ENCODE measurements around the gene RAPGEF5.

The RAPGEF5 gene

GRCh38 chr7:22332461-22332870 is 24.5 kb downstream of the RAPGEF5 start:
- H3K4me3 ChIP-seq (ENCODE audit: insufficient read depth, low read depth, low read length) = no peak overlapping the region
- 74 to 75% methylated on average over 3 of the region's 3 CpGs for WGBS, 2 experiments
- H3K9me3 ChIP-seq (ENCODE audit: control insufficient read depth, low read length) = no peaks in the 10 kb centered on the region
- H3K27ac ChIP-seq (ENCODE audit: insufficient read depth, low read depth, low read length, poor library complexity, severe bottlenecking) = no peak overlapping the region
- no peaks in the 10 kb centered on the region for H3K4me1 ChIP-seq (ENCODE audit: control insufficient read depth, insufficient read depth, low read length)
- H3K36me3 ChIP-seq (ENCODE audit: control insufficient read depth, insufficient read depth, low read length) = no peaks in the 10 kb centered on the region
- H3K27me3 ChIP-seq (ENCODE audit: control insufficient read depth, insufficient read depth, low read length, poor library complexity, severe bottlenecking) = no peaks in the 10 kb centered on the region

- Histone ChIP-seq H3K4me1 (ENCODE audit: control insufficient read depth, insufficient read depth, low read length) (no peaks in the 10 kb centered on the region), H3K27me3 (ENCODE audit: control insufficient read depth, insufficient read depth, low read length, poor library complexity, severe bottlenecking) (no peaks in the 10 kb centered on the region), H3K27ac (ENCODE audit: insufficient read depth, low read depth, low read length, poor library complexity, severe bottlenecking) (no peak overlapping the region), H3K36me3 (ENCODE audit: control insufficient read depth, insufficient read depth, low read length) (no peaks in the 10 kb centered on the region), H3K4me3 (ENCODE audit: insufficient read depth, low read depth, low read length) (no peak overlapping the region), H3K9me3 (ENCODE audit: control insufficient read depth, low read length) (no peaks in the 10 kb centered on the region)
- 100% methylated on average over 1 of the region's 1 CpG for WGBS, 2 experiments
Observed at GRCh38 chr7:22331704-22332103, 25.2 kb downstream of the RAPGEF5 start.

GRCh38 chr7:22330903-22331302 is 26.1 kb downstream of the RAPGEF5 start:
- Histone ChIP-seq H3K4me1 (ENCODE audit: control insufficient read depth, insufficient read depth, low read length) (no peaks in the 10 kb centered on the region), H3K27me3 (ENCODE audit: control insufficient read depth, insufficient read depth, low read length, poor library complexity, severe bottlenecking) (no peaks in the 10 kb centered on the region), H3K36me3 (ENCODE audit: control insufficient read depth, insufficient read depth, low read length) (no peaks in the 10 kb centered on the region), H3K9me3 (ENCODE audit: control insufficient read depth, low read length) (no peaks in the 10 kb centered on the region), H3K4me3 (ENCODE audit: insufficient read depth, low read depth, low read length) (no peak overlapping the region), H3K27ac (ENCODE audit: insufficient read depth, low read depth, low read length, poor library complexity, severe bottlenecking) (no peak overlapping the region)
- 95 to 97% methylated on average over 8 of the region's 8 CpGs for WGBS, 2 experiments

GRCh38 chr7:22329816-22330524 is 27.0 kb downstream of the RAPGEF5 start:
- Histone ChIP-seq H3K9me3 (ENCODE audit: control insufficient read depth, low read length) (no peaks in the 10 kb centered on the region), H3K4me1 (ENCODE audit: control insufficient read depth, insufficient read depth, low read length) (no peaks in the 10 kb centered on the region), H3K27ac (ENCODE audit: insufficient read depth, low read depth, low read length, poor library complexity, severe bottlenecking) (no peak overlapping the region), H3K27me3 (ENCODE audit: control insufficient read depth, insufficient read depth, low read length, poor library complexity, severe bottlenecking) (no peaks in the 10 kb centered on the region), H3K4me3 (ENCODE audit: insufficient read depth, low read depth, low read length) (no peak overlapping the region), H3K36me3 (ENCODE audit: control insufficient read depth, insufficient read depth, low read length) (no peaks in the 10 kb centered on the region)
- 80 to 84% methylated on average over 4 of the region's 4 CpGs for WGBS, 2 experiments

GRCh38 chr7:22326181-22326580 is 30.8 kb downstream of the RAPGEF5 start:
- no peaks in the 10 kb centered on the region for H3K36me3 ChIP-seq (ENCODE audit: control insufficient read depth, insufficient read depth, low read length)
- no peaks in the 10 kb centered on the region for H3K27me3 ChIP-seq (ENCODE audit: control insufficient read depth, insufficient read depth, low read length, poor library complexity, severe bottlenecking)
- H3K4me3 ChIP-seq (ENCODE audit: insufficient read depth, low read depth, low read length) = no peak overlapping the region
- H3K9me3 ChIP-seq (ENCODE audit: control insufficient read depth, low read length) = no peaks in the 10 kb centered on the region
- 90 to 94% methylated on average over 4 of the region's 4 CpGs for WGBS, 2 experiments
- no peaks in the 10 kb centered on the region for H3K4me1 ChIP-seq (ENCODE audit: control insufficient read depth, insufficient read depth, low read length)
- H3K27ac ChIP-seq (ENCODE audit: insufficient read depth, low read depth, low read length, poor library complexity, severe bottlenecking) = no peak overlapping the region

GRCh38 chr7:22325671-22326070 is 31.3 kb downstream of the RAPGEF5 start:
- no peaks in the 10 kb centered on the region for H3K4me1 ChIP-seq (ENCODE audit: control insufficient read depth, insufficient read depth, low read length)
- no peaks in the 10 kb centered on the region for H3K36me3 ChIP-seq (ENCODE audit: control insufficient read depth, insufficient read depth, low read length)
- no peaks in the 10 kb centered on the region for H3K27me3 ChIP-seq (ENCODE audit: control insufficient read depth, insufficient read depth, low read length, poor library complexity, severe bottlenecking)
- H3K27ac ChIP-seq (ENCODE audit: insufficient read depth, low read depth, low read length, poor library complexity, severe bottlenecking) = no peak overlapping the region
- H3K9me3 ChIP-seq (ENCODE audit: control insufficient read depth, low read length) = no peaks in the 10 kb centered on the region
- WGBS, 2 experiments = 91 to 96% methylated on average over 2 to 4 of the region's 4 CpGs
- no peak overlapping the region for H3K4me3 ChIP-seq (ENCODE audit: insufficient read depth, low read depth, low read length)

- WGBS, 2 experiments = 85 to 94% methylated on average over 2 of the region's 2 CpGs
- H3K36me3 ChIP-seq (ENCODE audit: control insufficient read depth, insufficient read depth, low read length) = no peaks in the 10 kb centered on the region
- no peaks in the 10 kb centered on the region for H3K9me3 ChIP-seq (ENCODE audit: control insufficient read depth, low read length)
- no peak overlapping the region for H3K27ac ChIP-seq (ENCODE audit: insufficient read depth, low read depth, low read length, poor library complexity, severe bottlenecking)
- no peaks in the 10 kb centered on the region for H3K4me1 ChIP-seq (ENCODE audit: control insufficient read depth, insufficient read depth, low read length)
- H3K27me3 ChIP-seq (ENCODE audit: control insufficient read depth, insufficient read depth, low read length, poor library complexity, severe bottlenecking) = no peaks in the 10 kb centered on the region
- no peak overlapping the region for H3K4me3 ChIP-seq (ENCODE audit: insufficient read depth, low read depth, low read length)
Observed at GRCh38 chr7:22323714-22324113, 33.2 kb downstream of the RAPGEF5 start.

GRCh38 chr7:22320416-22320815 is 36.5 kb downstream of the RAPGEF5 start:
- Histone ChIP-seq H3K36me3 (ENCODE audit: control insufficient read depth, insufficient read depth, low read length) (no peaks in the 10 kb centered on the region), H3K27ac (ENCODE audit: insufficient read depth, low read depth, low read length, poor library complexity, severe bottlenecking) (no peak overlapping the region), H3K27me3 (ENCODE audit: control insufficient read depth, insufficient read depth, low read length, poor library complexity, severe bottlenecking) (no peaks in the 10 kb centered on the region), H3K9me3 (ENCODE audit: control insufficient read depth, low read length) (no peaks in the 10 kb centered on the region), H3K4me1 (ENCODE audit: control insufficient read depth, insufficient read depth, low read length) (no peaks in the 10 kb centered on the region), H3K4me3 (ENCODE audit: insufficient read depth, low read depth, low read length) (no peak overlapping the region)
- 82 to 85% methylated on average over 2 of the region's 2 CpGs for WGBS, 2 experiments

GRCh38 chr7:22319424-22320403 is 37.2 kb downstream of the RAPGEF5 start:
- WGBS, 2 experiments = 66 to 68% methylated on average over 5 to 6 of the region's 7 CpGs
- Histone ChIP-seq H3K27ac (ENCODE audit: insufficient read depth, low read depth, low read length, poor library complexity, severe bottlenecking) (no peak overlapping the region), H3K4me1 (ENCODE audit: control insufficient read depth, insufficient read depth, low read length) (no peaks in the 10 kb centered on the region)

GRCh38 chr7:22318376-22318775 is 38.6 kb downstream of the RAPGEF5 start:
- no peaks in the 10 kb centered on the region for H3K9me3 ChIP-seq (ENCODE audit: control insufficient read depth, low read length)
- no peak overlapping the region for H3K27ac ChIP-seq (ENCODE audit: insufficient read depth, low read depth, low read length, poor library complexity, severe bottlenecking)
- H3K27me3 ChIP-seq (ENCODE audit: control insufficient read depth, insufficient read depth, low read length, poor library complexity, severe bottlenecking) = no peaks in the 10 kb centered on the region
- H3K4me1 ChIP-seq (ENCODE audit: control insufficient read depth, insufficient read depth, low read length) = no peaks in the 10 kb centered on the region
- H3K4me3 ChIP-seq (ENCODE audit: insufficient read depth, low read depth, low read length) = no peak overlapping the region
- WGBS, 2 experiments = 85 to 86% methylated on average over 4 of the region's 4 CpGs
- H3K36me3 ChIP-seq (ENCODE audit: control insufficient read depth, insufficient read depth, low read length) = no peaks in the 10 kb centered on the region

More at GRCh38 chr7:22319424-22320403, 37.2 kb downstream of the RAPGEF5 start:
- H3K27me3 ChIP-seq (ENCODE audit: control insufficient read depth, insufficient read depth, low read length, poor library complexity, severe bottlenecking) = no peaks in the 10 kb centered on the region
- no peak overlapping the region for H3K4me3 ChIP-seq (ENCODE audit: insufficient read depth, low read depth, low read length)
- H3K36me3 ChIP-seq (ENCODE audit: control insufficient read depth, insufficient read depth, low read length) = no peaks in the 10 kb centered on the region
- H3K9me3 ChIP-seq (ENCODE audit: control insufficient read depth, low read length) = no peaks in the 10 kb centered on the region

All from ectodermal cell (in vitro differentiated cells).